Measurements from ENCODE around the gene PDPN. TPM values are rescaled to one million over a fixed set of nuclear protein-coding genes. Genes with fewer than 3 reads are reported as not detected.

The PDPN gene
- total and polyA plus RNA-seq, 2 experiments from 2014 or later = 67.3 to 82.8 TPM

DNA sequence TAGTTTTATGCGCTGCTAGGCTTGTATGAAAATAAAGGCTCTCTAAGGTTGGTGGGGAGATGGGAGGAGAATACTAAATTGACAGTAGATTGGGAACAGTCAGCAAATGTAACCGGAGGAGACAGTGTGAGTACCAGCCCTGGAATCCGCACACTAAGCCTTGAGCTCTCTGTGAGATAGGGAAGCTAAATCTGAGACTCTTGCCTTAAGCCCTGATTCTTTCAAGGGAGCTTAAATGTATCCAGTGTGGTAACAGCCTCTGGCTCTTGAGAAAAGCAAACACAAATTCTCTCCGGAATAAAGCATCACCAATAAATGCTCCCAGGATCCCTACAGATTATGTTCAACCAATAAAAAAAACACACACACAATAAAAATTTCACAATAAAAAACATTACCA is 33.0 kb upstream of the PDPN start:
- H3K36me3 Mint-ChIP-seq (ENCODE audit: low read depth) = no peaks in the 10 kb centered on the region
- H3F3A ChIP-seq (replicated peaks; ENCODE audit: low read depth) = no peaks in the 10 kb centered on the region
- ATAC-seq = no peak

More for the DNA sequence above, 33.0 kb upstream of the PDPN start:
- Histone ChIP-seq H2AFZ (no peak overlapping the region), H3K27me3 (ENCODE audit: insufficient read depth) (no peaks in the 10 kb centered on the region), H3K4me1 (ENCODE audit: insufficient read depth) (no peaks in the 10 kb centered on the region), H3K4me2 (no peak overlapping the region), H3K36me3 (ENCODE audit: insufficient read depth) (no peaks in the 10 kb centered on the region), H3K9me2 (ENCODE audit: insufficient read depth) (no peaks in the 10 kb centered on the region), H3K4me3 (no peak overlapping the region), H3K27ac (ENCODE audit: low read depth) (no peak overlapping the region), H3K79me2 (replicated peaks; ENCODE audit: insufficient read depth) (no peaks in the 10 kb centered on the region), H4K20me1 (replicated peaks; ENCODE audit: insufficient read depth) (no peaks in the 10 kb centered on the region)
- no peak for TF ChIP-seq ZNF331 (CRISPR knock-in tag; IDR thresholded peaks at IDR 0.05; ENCODE audit: low read depth)
- no peak for TF ChIP-seq EZH2 (IDR thresholded peaks at IDR 0.05; ENCODE audit: low read depth, unreplicated experiment)
- TF ChIP-seq, protein P1, sequence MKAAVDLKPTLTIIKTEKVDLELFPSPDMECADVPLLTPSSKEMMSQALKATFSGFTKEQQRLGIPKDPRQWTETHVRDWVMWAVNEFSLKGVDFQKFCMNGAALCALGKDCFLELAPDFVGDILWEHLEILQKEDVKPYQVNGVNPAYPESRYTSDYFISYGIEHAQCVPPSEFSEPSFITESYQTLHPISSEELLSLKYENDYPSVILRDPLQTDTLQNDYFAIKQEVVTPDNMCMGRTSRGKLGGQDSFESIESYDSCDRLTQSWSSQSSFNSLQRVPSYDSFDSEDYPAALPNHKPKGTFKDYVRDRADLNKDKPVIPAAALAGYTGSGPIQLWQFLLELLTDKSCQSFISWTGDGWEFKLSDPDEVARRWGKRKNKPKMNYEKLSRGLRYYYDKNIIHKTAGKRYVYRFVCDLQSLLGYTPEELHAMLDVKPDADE (IDR thresholded peaks at IDR 0.05) = no peak
- no peak for TF ChIP-seq JUNB (IDR thresholded peaks at IDR 0.05; ENCODE audit: unreplicated experiment)
- TF ChIP-seq POLR2AphosphoS5 (IDR thresholded peaks at IDR 0.05; ENCODE audit: low read depth) = no peak
- no peak for TF ChIP-seq ZNF114 (CRISPR knock-in tag; IDR thresholded peaks at IDR 0.05)
- no peak for TF ChIP-seq NANOG (IDR thresholded peaks at IDR 0.05; ENCODE audit: borderline replicate concordance)
- no peak for TF ChIP-seq CREB1 (CRISPR knock-in tag; IDR thresholded peaks at IDR 0.05; ENCODE audit: low read depth)
- TF ChIP-seq, protein P2, sequence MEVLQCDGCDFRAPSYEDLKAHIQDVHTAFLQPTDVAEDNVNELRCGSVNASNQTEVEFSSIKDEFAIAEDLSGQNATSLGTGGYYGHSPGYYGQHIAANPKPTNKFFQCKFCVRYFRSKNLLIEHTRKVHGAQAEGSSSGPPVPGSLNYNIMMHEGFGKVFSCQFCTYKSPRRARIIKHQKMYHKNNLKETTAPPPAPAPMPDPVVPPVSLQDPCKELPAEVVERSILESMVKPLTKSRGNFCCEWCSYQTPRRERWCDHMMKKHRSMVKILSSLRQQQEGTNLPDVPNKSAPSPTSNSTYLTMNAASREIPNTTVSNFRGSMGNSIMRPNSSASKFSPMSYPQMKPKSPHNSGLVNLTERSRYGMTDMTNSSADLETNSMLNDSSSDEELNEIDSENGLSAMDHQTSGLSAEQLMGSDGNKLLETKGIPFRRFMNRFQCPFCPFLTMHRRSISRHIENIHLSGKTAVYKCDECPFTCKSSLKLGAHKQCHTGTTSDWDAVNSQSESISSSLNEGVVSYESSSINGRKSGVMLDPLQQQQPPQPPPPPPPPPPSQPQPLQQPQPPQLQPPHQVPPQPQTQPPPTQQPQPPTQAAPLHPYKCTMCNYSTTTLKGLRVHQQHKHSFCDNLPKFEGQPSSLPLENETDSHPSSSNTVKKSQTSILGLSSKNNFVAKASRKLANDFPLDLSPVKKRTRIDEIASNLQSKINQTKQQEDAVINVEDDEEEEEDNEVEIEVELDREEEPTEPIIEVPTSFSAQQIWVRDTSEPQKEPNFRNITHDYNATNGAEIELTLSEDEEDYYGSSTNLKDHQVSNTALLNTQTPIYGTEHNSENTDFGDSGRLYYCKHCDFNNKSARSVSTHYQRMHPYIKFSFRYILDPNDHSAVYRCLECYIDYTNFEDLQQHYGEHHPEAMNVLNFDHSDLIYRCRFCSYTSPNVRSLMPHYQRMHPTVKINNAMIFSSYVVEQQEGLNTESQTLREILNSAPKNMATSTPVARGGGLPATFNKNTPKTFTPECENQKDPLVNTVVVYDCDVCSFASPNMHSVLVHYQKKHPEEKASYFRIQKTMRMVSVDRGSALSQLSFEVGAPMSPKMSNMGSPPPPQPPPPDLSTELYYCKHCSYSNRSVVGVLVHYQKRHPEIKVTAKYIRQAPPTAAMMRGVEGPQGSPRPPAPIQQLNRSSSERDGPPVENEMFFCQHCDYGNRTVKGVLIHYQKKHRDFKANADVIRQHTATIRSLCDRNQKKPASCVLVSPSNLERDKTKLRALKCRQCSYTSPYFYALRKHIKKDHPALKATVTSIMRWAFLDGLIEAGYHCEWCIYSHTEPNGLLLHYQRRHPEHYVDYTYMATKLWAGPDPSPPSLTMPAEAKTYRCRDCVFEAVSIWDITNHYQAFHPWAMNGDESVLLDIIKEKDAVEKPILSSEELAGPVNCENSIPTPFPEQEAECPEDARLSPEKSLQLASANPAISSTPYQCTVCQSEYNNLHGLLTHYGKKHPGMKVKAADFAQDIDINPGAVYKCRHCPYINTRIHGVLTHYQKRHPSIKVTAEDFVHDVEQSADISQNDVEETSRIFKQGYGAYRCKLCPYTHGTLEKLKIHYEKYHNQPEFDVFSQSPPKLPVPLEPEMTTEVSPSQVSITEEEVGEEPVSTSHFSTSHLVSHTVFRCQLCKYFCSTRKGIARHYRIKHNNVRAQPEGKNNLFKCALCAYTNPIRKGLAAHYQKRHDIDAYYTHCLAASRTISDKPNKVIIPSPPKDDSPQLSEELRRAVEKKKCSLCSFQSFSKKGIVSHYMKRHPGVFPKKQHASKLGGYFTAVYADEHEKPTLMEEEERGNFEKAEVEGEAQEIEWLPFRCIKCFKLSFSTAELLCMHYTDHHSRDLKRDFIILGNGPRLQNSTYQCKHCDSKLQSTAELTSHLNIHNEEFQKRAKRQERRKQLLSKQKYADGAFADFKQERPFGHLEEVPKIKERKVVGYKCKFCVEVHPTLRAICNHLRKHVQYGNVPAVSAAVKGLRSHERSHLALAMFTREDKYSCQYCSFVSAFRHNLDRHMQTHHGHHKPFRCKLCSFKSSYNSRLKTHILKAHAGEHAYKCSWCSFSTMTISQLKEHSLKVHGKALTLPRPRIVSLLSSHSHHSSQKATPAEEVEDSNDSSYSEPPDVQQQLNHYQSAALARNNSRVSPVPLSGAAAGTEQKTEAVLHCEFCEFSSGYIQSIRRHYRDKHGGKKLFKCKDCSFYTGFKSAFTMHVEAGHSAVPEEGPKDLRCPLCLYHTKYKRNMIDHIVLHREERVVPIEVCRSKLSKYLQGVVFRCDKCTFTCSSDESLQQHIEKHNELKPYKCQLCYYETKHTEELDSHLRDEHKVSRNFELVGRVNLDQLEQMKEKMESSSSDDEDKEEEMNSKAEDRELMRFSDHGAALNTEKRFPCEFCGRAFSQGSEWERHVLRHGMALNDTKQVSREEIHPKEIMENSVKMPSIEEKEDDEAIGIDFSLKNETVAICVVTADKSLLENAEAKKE (CRISPR knock-in tag; IDR thresholded peaks at IDR 0.05) = no peak
- TF ChIP-seq EZH2phosphoT487 (IDR thresholded peaks at IDR 0.05; ENCODE audit: unreplicated experiment) = no peak
- TF ChIP-seq, protein P3, sequence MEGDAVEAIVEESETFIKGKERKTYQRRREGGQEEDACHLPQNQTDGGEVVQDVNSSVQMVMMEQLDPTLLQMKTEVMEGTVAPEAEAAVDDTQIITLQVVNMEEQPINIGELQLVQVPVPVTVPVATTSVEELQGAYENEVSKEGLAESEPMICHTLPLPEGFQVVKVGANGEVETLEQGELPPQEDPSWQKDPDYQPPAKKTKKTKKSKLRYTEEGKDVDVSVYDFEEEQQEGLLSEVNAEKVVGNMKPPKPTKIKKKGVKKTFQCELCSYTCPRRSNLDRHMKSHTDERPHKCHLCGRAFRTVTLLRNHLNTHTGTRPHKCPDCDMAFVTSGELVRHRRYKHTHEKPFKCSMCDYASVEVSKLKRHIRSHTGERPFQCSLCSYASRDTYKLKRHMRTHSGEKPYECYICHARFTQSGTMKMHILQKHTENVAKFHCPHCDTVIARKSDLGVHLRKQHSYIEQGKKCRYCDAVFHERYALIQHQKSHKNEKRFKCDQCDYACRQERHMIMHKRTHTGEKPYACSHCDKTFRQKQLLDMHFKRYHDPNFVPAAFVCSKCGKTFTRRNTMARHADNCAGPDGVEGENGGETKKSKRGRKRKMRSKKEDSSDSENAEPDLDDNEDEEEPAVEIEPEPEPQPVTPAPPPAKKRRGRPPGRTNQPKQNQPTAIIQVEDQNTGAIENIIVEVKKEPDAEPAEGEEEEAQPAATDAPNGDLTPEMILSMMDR (conservative IDR thresholded peaks at IDR 0.05; ENCODE audit: low read depth in 2 of 2) = no peak
- TF ChIP-seq, protein P4, sequence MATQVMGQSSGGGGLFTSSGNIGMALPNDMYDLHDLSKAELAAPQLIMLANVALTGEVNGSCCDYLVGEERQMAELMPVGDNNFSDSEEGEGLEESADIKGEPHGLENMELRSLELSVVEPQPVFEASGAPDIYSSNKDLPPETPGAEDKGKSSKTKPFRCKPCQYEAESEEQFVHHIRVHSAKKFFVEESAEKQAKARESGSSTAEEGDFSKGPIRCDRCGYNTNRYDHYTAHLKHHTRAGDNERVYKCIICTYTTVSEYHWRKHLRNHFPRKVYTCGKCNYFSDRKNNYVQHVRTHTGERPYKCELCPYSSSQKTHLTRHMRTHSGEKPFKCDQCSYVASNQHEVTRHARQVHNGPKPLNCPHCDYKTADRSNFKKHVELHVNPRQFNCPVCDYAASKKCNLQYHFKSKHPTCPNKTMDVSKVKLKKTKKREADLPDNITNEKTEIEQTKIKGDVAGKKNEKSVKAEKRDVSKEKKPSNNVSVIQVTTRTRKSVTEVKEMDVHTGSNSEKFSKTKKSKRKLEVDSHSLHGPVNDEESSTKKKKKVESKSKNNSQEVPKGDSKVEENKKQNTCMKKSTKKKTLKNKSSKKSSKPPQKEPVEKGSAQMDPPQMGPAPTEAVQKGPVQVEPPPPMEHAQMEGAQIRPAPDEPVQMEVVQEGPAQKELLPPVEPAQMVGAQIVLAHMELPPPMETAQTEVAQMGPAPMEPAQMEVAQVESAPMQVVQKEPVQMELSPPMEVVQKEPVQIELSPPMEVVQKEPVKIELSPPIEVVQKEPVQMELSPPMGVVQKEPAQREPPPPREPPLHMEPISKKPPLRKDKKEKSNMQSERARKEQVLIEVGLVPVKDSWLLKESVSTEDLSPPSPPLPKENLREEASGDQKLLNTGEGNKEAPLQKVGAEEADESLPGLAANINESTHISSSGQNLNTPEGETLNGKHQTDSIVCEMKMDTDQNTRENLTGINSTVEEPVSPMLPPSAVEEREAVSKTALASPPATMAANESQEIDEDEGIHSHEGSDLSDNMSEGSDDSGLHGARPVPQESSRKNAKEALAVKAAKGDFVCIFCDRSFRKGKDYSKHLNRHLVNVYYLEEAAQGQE (IDR thresholded peaks at IDR 0.05; ENCODE audit: unreplicated experiment) = no peak
- TF ChIP-seq STAT1 (IDR thresholded peaks at IDR 0.05; ENCODE audit: unreplicated experiment) = no peak
- no peak for DNase-seq (ENCODE audit: low spot score)
- Mint-ChIP-seq H3K4me1 (peaks cover 8% of the 10 kb centered on the region), H3K9me3 (no peaks in the 10 kb centered on the region), H3K4me3 (no peak overlapping the region), H3K27ac (no peak overlapping the region), H3K27me3 (ENCODE audit: insufficient read depth, low read depth, poor library complexity) (no peaks in the 10 kb centered on the region)

Data from GM23338 (cell line).